ENCODE results near the gene TCEAL6. TPM values are rescaled to one million over a fixed set of nuclear protein-coding genes. Genes with fewer than 3 reads are reported as not detected.

TCEAL6 gene
- total RNA-seq (2022; extraction: Qiagen RNA extraction) = not detected in 5 replicates

DNA sequence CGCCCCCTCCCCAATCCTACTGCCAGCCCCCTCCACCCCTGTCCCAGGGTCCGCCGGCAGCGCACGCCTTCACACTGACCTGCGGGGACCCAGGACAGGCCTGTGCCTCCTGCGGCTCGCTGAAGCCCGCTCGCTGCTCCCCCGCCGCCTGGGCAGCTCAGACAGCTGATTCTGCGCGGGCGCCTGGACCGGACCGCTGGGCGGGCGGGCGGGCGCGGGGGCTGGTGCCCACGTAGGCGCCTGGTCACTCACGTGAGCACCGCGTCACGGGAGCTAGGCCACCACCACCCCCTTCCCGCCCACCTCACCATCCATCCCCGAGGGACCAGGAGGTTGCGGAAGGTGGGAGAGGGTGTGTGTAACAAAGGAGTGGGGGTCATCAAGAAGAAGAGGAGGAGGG lies at the start of gene TCEAL6:
TCEAL6 (minus strand) TSS at position 208 of the 400 bp plus-strand sequence.

DNA sequence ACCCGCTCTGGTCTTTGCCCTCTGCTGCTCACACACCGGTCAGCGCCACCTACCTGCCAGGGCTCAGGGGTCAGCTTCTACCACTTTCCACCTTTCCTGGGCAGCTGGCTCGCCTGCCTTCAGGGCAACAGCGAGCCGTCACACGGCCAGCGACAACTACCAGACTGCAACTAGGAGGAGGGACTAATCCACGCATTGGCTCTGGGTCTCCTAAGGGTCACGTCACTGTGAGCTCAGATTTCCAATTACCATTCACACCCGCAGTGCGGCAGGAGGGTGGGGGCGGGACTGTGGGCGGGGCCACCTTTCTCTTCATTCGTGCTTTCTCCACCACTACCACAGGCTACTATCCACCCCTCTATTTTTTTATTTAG lies 13.5 kb upstream of the TCEAL6 start, which contains the start of gene BEX5:
BEX5 (minus strand) TSS at position 172 of the 374 bp plus-strand sequence. CDS start 1,712 bp downstream, outside the sequence.

GRCh38 chrX:102125436-102125835 lies 16.8 kb downstream of the TCEAL6 start, which contains the start of gene TCEAL2:
Gene TCEAL2, plus strand, starts transcription at chrX:102125679. Its CDS starts 1,152 bp downstream, at chrX:102126831.

Other genes starting within 250 kb of the TCEAL6 start
- 0.01 to 0.07 TPM (median 0.03 TPM) in 5 replicates for gene ZMAT1, start 210.5 kb downstream of the TCEAL6 start, total RNA-seq (2022; extraction: Qiagen RNA extraction)
- gene TCEAL2, start 16.8 kb downstream of the TCEAL6 start, total RNA-seq (2022; extraction: Qiagen RNA extraction) = not detected in 5 replicates
- not detected in 5 replicates for gene BEX5, start 13.5 kb upstream of the TCEAL6 start, total RNA-seq (2022; extraction: Qiagen RNA extraction)
- gene TCP11X1, start 72.8 kb upstream of the TCEAL6 start, total RNA-seq (2022; extraction: Qiagen RNA extraction) = not detected in 5 replicates
- gene NXF2, start 104.7 kb upstream of the TCEAL6 start, total RNA-seq (2022; extraction: Qiagen RNA extraction) = 0.03 TPM in 2 of 5 replicates, not detected in the others